Thoracic aorta (tissue), 2 donors: Measurements from ENCODE around the gene SYNCRIP. TPM values are rescaled to one million over a fixed set of nuclear protein-coding genes. Genes with fewer than 3 reads are reported as not detected.

Experiments
- ATAC-seq: fragments of 150-250 bp; one replicate; pipeline ENCODE4 v1.8.0; 2017; ENCODE audit warnings: low read depth; ENCODE audit not compliant: insufficient number of reproducible peaks, low FRiP score
- DNase-seq: peaks from one replicate; pipeline ENCODE4 v3.0.0-alpha.2; 2020; ENCODE audit warnings: low spot score
- H3K27ac ChIP-seq, 2 donors: fragments of 200-600 bp; sonication (generic); 1 replicate in 1 of 2; 2 replicates in 1 of 2; pipeline ENCODE4 v1.5.1; 2016; ENCODE audit warnings: mild to moderate bottlenecking in 2 of 2, moderate library complexity in 2 of 2
- H3K27me3 ChIP-seq: fragments of 200-600 bp; sonication (generic); replicated peaks from 2 replicates; pipeline ENCODE4 v1.6.0; 2016; ENCODE audit warnings: mild to moderate bottlenecking; ENCODE audit not compliant: insufficient read depth
- H3K36me3 ChIP-seq: fragments of 200-600 bp; sonication (generic); one replicate; pipeline ENCODE4 v1.5.1; 2016
- H3K4me1 ChIP-seq, 2 donors: fragments of 200-600 bp; sonication (generic); 1 replicate in 1 of 2; 2 replicates in 1 of 2; pipeline versions ENCODE4 v1.5.1 to v1.6.0; 2016; ENCODE audit warnings: low read depth in 2 of 2, mild to moderate bottlenecking in 1 of 2; ENCODE audit not compliant: control insufficient read depth in 1 of 2
- H3K4me3 ChIP-seq: fragments of 200-600 bp; sonication (generic); 2 replicates; pipeline ENCODE4 v1.5.1; 2016; ENCODE audit warnings: mild to moderate bottlenecking
- H3K9me3 ChIP-seq: fragments of 200-600 bp; sonication (generic); 2 replicates; pipeline ENCODE4 v1.5.1; 2016
- CTCF ChIP-seq: fragments of 200-600 bp; sonication (generic); IDR thresholded peaks from one replicate; pipeline ENCODE4 v1.5.1; 2019; ENCODE audit warnings: antibody characterized with exemption
- total RNA-seq, 2 donors: library from RNA; depleted of rRNA; stranded (reverse); fragments of >200 nt; gene quantifications; one replicate each; pipeline versions ENCODE4 v1.1.0 to v1.2.3, GENCODE V29; 2016

Gene SYNCRIP
- total RNA-seq, 2 donors from 2014 or later: 47.7 to 94.2 TPM

- no peaks in the 10 kb centered on the region for H3K36me3 ChIP-seq
- no peaks in the 10 kb centered on the region for H3K9me3 ChIP-seq
- H3K4me3 ChIP-seq: no peak overlapping the region
- no peak overlapping the region for H3K27ac ChIP-seq
- DNase-seq (no peak), ATAC-seq (no peak)
- TF ChIP-seq CTCF: no peak
- H3K27me3 ChIP-seq: no peaks in the 10 kb centered on the region
- peaks cover 16 to 32% of the 10 kb centered on the region in 2 donors for H3K4me1 ChIP-seq
These were observed 27.1 kb upstream of the SYNCRIP start for GRCh38 chr6:85669735-85670194.

- Histone ChIP-seq H3K27ac (no peak overlapping the region), H3K4me1 (no peaks in the 10 kb centered on the region), H3K36me3 (no peaks in the 10 kb centered on the region), H3K27me3 (no peaks in the 10 kb centered on the region), H3K9me3 (no peaks in the 10 kb centered on the region), H3K4me3 (no peak overlapping the region)
- TF ChIP-seq CTCF: no peak
- ATAC-seq (no peak), DNase-seq (no peak)
These were observed 19.6 kb upstream of the SYNCRIP start for GRCh38 chr6:85662251-85662650.

GRCh38 chr6:85660181-85660611, 17.5 kb upstream of the SYNCRIP start:
- TF ChIP-seq CTCF: no peak
- DNase-seq (no peak), ATAC-seq (no peak)
- Histone ChIP-seq H3K4me3 (no peak overlapping the region), H3K27me3 (no peaks in the 10 kb centered on the region), H3K27ac (no peak overlapping the region), H3K9me3 (no peaks in the 10 kb centered on the region), H3K4me1 (no peaks in the 10 kb centered on the region), H3K36me3 (no peaks in the 10 kb centered on the region)

GRCh38 chr6:85650606-85651005, 7.9 kb upstream of the SYNCRIP start:
- no peak for TF ChIP-seq CTCF
- Histone ChIP-seq H3K4me1 (no peaks in the 10 kb centered on the region), H3K4me3 (no peak overlapping the region), H3K27ac (no peak overlapping the region), H3K9me3 (no peaks in the 10 kb centered on the region), H3K36me3 (no peaks in the 10 kb centered on the region), H3K27me3 (no peaks in the 10 kb centered on the region)
- ATAC-seq (no peak), DNase-seq (no peak)

GRCh38 chr6:85644279-85644762, 1.6 kb upstream of the SYNCRIP start:
- ATAC-seq (no peak), DNase-seq (no peak)
- H3K4me3 ChIP-seq: peak overlapping the region; percentile 80
- TF ChIP-seq CTCF: no peak
- H3K36me3 ChIP-seq: no peaks in the 10 kb centered on the region
- peak overlapping the region; percentile 99 for H3K27ac ChIP-seq
- no peaks in the 10 kb centered on the region for H3K27me3 ChIP-seq
- peaks cover 8 to 23% of the 10 kb centered on the region in 2 donors for H3K4me1 ChIP-seq
- no peaks in the 10 kb centered on the region for H3K9me3 ChIP-seq
